Measurements from ENCODE around the gene ACLY.
"Not testable (repeated sequence)": the region's sequence is repeated elsewhere in the genome, so short reads cannot be mapped to it uniquely, and the experiment has no call there.

ACLY gene

GRCh38 chr17:41829961-41830360 is 88.8 kb downstream of the ACLY start:
- not testable (repeated sequence) for DNase-seq (ENCODE audit: low read depth)

GRCh38 chr17:41825175-41825845 is 93.4 kb downstream of the ACLY start:
- DNase-seq (ENCODE audit: low read depth) = no peak

- DNase-seq (ENCODE audit: low read depth) = no peak
These were observed 94.7 kb downstream of the ACLY start for GRCh38 chr17:41824086-41824485.

- DNase-seq (ENCODE audit: low read depth) = no peak
These were observed 95.2 kb downstream of the ACLY start for GRCh38 chr17:41823580-41823979.

- no peak for DNase-seq (ENCODE audit: low read depth)
These were observed 95.6 kb downstream of the ACLY start for GRCh38 chr17:41823141-41823524.

GRCh38 chr17:41822216-41823140 is 96.3 kb downstream of the ACLY start:
- no peak for DNase-seq (ENCODE audit: low read depth)

- DNase-seq (ENCODE audit: low read depth) = no peak
These were observed 97.0 kb downstream of the ACLY start for GRCh38 chr17:41821776-41822175.

GRCh38 chr17:41818024-41818423 is 100.7 kb downstream of the ACLY start:
- no peak for DNase-seq (ENCODE audit: low read depth)
